GM15510 (cell line): Measurements from ENCODE around the gene HES5.
A peak's percentile ranks its signal among the peaks of the same experiment; 100 is the strongest.

ENCODE experiments used
- POLR2A ChIP-seq: IDR thresholded peaks from 3 replicates; pipeline ENCODE4 v1.6.1; 2011; ENCODE audit warnings: borderline replicate concordance; ENCODE audit not compliant: insufficient read length; ENCODE audit errors: extremely low read depth

Gene HES5

DNA sequence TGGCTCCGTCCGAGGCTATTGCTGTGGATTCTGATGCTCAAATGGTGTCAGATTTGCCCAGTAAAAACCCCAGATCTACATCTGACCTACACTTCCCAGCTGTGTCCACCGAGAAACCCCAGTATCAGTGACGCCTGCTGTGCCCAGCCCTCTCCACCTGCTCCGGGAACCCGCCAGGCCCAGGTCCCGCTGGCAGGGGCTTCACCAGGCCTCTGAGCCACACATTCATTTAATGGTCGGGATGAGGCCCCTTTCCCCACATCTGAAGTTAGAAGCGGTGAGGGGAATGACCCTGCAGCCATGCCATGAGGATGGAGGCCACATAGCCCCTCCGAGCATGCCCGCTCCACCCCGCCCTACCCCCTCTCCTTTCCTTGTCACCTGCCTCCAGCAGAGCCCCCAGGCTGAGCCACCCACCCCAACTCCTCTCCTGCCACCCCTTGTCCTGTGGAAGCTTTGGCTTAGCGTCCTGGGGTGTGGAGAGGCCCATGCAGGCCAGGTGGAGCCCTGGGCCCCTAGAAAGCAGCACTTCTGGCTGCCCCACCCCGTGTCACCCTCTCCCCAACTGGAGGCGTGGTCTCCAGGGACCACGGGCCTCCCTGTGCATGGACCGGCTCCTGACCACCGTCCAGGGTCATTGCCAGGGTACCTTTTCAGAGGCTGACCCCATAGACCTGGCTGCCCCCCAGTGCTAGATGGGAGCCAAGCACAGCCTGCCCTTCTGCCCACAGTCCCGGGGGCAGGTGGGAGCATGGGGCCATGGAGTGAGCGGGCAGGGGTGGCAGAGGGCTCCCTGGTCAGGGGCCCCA is 34.1 kb upstream of the HES5 start:
- TF ChIP-seq POLR2A, result no peak

DNA sequence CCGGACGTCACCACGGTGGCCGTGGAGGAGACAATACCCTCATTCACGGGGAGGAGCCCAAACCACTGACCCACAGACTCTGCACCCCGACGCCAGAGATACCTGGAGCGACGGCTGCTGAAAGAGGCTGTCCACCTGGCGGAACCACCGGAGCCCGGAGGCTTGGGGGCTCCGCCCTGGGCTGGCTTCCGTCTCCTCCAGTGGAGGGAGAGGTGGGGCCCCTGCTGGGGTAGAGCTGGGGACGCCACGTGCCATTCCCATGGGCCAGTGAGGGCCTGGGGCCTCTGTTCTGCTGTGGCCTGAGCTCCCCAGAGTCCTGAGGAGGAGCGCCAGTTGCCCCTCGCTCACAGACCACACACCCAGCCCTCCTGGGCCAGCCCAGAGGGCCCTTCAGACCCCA is 33.1 kb upstream of the HES5 start:
- TF ChIP-seq POLR2A, result no peak

DNA sequence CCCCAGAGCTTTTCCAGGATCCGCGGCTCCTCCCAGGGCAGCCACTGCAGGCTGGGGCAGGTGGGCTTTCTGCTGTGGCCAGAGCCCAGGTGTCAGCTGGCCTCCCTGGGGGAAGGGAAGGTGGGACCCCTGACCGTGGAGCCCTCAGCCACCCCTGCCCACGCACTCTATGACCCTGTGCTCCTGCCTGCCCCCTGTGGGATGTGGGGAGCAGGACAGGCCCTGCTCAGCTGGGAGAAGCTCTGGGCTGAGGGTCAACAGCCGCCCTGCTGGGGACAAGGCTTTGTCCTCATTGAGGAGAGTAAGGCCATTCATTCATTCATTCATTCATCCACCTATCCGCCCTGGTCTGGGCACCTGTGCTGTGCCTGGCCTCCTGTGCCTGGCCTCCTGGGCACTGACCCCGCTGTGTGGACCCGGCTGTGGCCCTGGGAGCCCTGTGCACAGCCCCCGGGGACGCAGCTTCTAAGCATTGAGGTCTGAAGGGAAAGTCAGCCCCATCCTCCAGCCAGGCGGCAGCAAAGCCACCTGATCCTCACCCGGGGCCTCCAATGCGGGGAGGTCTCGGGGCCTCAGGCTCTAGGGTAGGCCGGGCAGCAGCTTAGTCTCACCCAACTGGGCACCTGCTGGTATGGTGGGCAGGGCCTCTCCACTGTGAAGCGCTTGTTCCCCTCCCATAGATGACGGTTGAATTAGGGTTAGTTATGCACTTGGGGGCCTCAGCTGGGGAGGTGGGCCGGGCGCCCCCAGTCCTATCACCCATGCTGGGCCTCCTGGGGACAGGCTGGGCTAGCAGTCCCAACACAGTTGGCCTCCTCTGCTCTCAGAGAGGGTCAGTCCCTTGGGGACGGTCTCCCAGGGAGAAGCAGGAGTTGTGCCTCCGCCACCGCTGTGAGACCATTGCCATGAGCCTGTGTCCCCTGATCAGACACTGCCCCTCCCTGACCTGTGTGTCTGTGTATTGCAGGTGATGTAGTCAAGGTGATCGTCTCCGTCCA is 32.1 kb upstream of the HES5 start:
- TF ChIP-seq POLR2A, result no peak

DNA sequence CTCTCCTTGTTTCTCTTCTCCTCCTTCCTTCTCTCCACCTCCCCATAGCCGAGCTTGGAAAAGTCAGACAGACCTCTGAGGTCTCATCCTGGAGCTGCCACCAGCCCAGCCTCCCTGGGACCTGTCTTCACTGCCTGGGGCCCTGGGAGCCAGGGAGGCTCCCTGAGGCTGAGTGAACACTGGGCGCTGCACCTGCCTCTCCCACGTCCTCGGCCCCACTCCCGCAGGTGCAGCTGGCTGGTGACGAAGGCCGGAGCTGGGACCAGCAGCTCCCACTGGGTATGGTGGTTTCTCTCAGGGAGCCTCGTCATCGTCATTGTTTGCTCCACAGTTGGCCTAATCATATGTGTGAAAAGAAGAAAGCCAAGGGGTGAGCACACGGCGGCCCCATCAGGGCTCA is 31.4 kb upstream of the HES5 start:
- no peak for TF ChIP-seq POLR2A

DNA sequence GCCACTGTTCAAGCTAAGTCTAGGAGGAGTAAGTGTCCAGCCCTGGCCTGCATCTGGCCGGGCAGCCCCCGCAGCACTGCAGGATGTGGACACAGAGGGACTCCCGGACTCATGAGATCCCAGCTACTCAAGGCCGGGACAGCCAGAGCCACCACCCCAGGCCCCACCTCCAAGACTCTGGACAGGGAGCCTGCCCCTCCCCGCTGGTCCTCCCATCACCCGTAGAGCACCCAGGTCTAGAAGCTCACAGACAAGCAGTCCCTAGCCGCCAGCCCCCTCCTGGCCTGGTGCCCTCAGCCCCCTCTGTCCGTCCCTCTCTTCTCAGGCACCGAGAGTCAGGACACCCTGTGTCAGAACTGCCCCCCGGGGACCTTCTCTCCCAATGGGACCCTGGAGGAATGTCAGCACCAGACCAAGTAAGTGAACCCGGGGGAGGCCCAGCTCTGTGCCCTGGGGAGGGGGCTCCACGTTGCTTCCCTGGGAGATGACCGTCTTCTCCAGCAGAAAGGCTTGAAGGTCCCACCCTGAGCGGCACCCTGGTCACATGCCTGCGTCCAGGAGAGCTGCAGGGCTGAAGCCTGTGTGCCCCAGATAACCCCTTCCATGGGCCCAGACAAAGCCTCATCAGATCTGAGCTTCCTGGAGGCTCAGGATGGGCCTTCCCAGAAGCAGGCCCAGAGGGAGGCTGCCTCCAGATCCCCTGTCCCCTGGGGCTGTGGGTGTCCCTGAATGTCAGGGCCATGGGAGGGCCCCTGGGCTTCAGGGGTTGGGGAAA is 30.4 kb upstream of the HES5 start:
- no peak for TF ChIP-seq POLR2A

DNA sequence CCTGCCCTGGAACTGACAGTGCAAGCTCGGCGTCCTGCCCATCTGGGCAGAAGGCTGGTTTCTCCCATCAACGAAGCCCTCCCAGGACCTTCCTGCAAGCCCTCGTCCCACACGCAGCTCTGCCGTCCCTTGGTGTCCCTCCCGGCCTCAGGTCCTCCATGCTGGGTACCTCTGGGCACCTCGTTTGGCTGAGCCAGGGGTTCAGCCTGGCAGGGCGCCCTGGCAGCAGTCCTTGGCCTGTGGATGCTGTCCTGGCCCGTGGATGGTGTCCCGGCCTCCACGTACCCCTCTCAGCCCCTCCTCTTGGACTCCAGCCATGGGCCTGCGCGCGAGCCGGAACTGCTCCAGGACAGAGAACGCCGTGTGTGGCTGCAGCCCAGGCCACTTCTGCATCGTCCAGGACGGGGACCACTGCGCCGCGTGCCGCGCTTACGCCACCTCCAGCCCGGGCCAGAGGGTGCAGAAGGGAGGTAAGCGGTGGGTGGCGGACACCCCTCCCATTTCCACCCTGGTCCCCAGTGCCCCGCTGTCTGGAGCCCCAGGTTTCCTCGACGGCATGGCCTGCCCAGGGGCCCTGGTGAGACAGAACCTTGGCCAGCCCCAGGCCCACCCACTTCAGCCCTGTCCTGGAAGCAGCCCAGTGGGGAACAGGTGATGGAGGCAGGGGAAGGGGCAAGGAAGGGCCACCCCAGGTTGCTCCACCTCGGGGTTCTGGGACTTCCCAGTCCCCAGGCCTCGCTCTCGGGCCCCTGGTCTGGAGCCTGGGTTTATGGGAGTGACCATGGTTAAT is 29.6 kb upstream of the HES5 start:
- no peak for TF ChIP-seq POLR2A

DNA sequence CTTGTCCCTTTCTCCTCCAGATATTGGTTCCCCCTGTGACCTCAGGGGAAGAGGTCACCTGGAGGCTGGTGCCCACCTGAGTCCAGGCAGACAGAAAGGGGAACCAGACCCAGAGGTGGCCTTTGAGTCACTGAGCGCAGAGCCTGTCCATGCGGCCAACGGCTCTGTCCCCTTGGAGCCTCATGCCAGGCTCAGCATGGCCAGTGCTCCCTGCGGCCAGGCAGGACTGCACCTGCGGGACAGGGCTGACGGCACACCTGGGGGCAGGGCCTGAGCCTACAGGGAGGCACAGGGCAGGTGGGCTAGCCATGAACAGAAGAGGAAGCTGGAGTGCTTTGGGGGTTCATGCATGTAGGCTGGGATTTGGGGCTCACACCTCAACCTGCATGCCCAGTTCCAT is 28.8 kb upstream of the HES5 start:
- TF ChIP-seq POLR2A, result no peak

DNA sequence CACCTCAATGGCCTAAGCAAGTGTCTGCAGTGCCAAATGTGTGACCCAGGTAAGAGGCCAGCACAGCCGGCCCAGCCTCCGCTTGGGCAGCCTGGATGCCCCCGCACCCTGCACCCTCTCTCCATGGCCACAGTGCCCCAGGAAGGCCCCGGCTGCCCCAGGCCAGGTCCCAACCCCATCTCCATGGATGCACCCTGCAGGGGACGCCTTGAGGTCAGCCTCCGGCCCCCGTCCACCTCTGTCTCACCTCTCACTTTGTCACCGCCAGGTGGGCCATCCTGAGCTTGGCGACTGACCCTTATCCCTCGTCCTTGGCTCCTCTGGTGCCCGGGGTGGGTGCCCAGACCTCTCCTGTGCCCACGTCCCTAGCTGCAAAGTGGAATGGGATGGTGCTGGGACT is 28.4 kb upstream of the HES5 start:
- no peak for TF ChIP-seq POLR2A

DNA sequence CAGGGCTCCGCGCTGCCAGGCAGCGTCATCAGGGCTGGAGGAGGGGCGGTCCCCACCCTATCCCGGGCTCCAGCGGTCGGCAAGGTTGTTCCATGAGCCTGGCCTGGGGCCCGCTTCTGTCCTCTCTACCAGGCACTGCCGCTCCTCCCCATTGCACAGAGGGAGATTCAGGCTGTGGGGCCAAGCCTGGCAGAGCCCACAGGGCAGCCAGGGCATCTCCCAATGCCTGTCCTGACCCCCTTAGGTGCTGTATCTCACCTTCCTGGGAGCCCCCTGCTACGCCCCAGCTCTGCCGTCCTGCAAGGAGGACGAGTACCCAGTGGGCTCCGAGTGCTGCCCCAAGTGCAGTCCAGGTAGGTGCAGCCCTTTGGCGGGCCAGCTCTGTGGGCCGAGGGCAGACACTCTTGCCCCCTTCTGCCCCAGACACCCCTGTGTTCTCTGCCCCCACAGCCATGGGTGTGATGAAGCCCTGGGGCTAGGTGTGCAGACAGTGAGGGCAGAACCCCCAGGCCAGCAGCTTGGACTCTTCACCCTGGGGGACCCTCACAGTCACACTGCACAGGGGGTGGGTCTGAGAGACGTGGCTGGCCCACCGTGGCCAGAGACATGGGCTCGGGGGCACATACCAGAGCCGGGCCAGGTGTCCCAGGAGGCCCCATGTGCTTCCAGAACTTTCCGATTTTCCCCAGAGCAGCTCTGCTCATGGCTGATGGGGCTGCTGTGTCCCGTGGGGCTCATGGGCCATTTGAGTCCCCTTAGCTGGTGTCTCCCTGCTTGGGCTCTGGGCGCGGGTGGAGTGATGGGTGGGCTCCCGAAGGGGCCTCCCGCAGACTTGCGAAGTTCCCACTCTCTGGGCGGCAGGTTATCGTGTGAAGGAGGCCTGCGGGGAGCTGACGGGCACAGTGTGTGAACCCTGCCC is 27.7 kb upstream of the HES5 start:
- TF ChIP-seq POLR2A, result no peak

DNA sequence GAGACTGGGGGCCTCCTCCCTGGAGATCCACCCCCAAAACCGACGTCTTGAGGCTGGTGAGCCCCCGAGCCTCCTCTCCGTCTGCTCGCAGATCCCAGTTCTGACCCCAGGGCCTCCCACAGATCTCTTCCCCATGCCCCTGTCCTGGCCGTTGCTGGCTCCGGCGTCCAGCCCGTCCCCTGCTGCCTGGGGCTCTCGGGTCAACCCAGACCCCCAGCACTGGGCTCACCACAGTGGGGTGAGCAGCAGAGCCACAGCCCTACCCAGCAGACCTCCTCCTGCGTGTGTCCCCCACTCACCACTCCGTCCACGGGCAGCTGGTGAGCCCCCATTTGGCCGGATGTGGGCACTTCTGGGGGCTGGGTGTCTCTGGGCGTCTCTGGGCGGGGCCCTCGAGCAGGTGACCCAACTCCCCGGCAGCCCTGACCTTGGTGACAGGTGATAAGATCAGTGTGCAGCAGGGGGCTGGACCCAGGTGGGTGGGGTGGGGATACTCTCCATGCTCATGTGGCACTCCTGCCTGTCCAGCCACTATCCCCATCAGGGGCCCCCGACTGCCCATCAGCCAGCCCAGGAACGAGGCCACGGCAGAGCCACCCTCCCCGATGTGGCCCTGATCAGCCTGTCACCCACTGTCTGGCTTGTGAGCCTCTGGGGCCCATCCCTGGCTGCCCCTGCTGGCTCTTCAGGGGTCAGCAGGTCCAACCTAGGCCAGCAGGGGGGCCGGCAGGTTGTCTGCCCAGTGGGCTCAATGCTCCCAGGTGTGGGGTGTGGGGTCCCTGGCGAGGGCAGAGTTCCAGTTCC is 26.8 kb upstream of the HES5 start:
- peak; percentile 48 for TF ChIP-seq POLR2A

DNA sequence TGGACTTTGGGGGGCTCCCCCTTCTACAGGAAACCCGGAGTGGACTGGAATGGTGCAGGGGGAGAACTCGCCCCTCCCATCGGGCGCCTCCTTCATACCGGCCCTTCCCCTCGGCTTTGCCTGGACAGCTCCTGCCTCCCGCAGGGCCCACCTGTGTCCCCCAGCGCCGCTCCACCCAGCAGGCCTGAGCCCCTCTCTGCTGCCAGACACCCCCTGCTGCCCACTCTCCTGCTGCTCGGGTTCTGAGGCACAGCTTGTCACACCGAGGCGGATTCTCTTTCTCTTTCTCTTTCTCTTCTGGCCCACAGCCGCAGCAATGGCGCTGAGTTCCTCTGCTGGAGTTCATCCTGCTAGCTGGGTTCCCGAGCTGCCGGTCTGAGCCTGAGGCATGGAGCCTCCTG is 26.2 kb upstream of the HES5 start, which contains the start of gene TNFRSF14:
TSS of gene TNFRSF14 (plus strand) at position 95 of the 401 bp plus-strand sequence. CDS start at position 389, 294 bp downstream.
- TF ChIP-seq POLR2A, result peak; percentile 54

DNA sequence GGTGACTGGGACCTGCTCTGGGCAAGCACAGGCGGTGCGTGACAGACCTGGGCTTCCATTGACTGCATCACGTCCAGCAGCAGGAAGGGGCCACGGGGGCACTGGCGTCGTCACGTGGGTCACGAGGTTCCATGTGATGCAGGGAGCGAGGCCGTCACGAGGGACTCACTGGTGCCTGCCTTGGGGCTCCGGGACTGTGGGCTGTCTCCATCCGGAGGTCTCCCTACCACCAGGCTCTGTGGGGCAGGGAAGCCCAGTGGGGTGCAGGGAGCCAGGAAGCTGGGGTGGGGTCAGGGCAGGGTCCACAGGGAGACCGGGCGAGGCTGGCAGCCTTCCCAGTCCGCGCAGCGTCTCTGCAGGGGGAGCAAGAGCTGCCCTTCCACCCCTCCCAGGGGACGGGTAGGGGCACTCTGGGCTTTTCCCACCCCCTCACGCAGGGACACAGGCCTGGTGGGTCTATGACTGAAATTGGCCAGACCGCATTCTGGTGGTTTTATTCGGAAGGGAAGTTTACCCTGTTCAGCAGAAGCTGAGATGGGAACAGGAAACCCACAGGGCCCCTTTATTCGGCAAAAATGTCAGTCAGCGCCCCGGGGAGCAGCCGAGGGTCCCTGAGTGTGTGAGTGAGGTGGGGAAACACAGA is 25.7 kb upstream of the HES5 start:
- peak; percentile 54 for TF ChIP-seq POLR2A
